Stimulated activated CD4-positive, alpha-beta T cell treated with anti-CD3 and anti-CD28 coated beads, Interleukin-4, amount 100 ng/mL, for 1 hour (primary cell): ENCODE results near the gene SEC63.
"Not testable (repeated sequence)": the region's sequence is repeated elsewhere in the genome, so short reads cannot be mapped to it uniquely, and the experiment has no call there.

Source experiments
- DNase-seq: peaks from one replicate; pipeline ENCODE4 v3.0.0-alpha.2; 2020

Gene SEC63, protein sequence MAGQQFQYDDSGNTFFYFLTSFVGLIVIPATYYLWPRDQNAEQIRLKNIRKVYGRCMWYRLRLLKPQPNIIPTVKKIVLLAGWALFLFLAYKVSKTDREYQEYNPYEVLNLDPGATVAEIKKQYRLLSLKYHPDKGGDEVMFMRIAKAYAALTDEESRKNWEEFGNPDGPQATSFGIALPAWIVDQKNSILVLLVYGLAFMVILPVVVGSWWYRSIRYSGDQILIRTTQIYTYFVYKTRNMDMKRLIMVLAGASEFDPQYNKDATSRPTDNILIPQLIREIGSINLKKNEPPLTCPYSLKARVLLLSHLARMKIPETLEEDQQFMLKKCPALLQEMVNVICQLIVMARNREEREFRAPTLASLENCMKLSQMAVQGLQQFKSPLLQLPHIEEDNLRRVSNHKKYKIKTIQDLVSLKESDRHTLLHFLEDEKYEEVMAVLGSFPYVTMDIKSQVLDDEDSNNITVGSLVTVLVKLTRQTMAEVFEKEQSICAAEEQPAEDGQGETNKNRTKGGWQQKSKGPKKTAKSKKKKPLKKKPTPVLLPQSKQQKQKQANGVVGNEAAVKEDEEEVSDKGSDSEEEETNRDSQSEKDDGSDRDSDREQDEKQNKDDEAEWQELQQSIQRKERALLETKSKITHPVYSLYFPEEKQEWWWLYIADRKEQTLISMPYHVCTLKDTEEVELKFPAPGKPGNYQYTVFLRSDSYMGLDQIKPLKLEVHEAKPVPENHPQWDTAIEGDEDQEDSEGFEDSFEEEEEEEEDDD

DNA sequence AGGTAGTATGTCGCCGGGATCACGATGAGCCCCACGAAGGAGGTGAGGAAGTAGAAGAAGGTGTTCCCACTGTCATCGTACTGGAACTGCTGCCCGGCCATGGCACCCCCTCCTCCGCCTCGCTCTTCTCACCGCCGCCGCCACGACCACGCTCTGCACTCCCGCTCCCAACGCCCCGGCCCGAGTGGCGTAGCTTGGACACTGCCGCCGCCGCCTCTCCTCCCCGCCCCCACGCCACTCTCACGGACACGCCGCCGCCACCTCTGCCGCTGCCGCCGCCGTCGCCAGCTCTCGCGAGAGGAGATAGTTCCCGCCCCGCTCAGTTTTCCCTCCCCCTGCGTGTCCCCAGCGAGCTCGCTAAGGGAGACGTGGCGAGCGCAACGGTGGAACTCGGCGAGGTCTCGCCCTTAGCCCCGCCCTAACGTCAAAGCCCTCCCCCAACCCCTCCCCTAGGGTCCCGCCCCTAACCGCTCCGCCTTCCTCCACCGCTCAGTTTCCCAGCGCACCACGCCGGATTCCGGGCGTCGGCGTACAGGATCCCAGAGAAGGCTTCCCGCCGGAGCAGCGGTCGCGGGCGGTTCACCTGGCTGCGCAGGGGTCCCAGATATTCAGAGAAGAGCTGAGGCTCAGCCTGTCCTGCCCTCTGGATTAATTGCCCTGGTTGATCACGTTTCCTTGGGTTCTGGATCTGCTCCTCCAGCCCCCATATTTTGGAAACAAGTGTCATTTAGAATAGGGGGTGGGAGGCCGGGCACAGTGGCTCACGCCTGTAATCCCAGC is at the start of gene SEC63:
Gene SEC63, minus strand, starts transcription at position 300 of the 780 bp plus-strand sequence. Its CDS starts 199 bp downstream, at position 101.
- peak; percentile 97 for DNase-seq

DNA sequence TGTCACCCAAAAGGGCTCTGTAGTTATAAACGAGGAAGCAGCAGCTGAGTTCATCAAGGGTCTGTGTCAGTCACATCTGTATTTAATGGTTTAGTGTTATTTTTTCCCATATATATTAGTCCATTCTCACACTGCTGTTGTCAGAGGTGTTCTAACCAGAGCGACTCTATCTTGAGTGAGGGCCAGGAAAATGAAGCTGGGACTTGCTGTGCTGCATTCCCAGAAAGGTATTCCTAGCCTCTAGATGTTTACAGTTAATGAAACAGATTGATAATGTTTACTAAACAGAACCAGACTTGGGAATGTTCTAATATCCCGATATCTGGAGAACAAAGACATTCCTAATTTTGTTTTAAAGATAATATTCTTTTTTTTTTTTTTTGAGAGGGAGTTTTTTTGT is 48.0 kb upstream of the SEC63 start:
- DNase-seq, result no peak

DNA sequence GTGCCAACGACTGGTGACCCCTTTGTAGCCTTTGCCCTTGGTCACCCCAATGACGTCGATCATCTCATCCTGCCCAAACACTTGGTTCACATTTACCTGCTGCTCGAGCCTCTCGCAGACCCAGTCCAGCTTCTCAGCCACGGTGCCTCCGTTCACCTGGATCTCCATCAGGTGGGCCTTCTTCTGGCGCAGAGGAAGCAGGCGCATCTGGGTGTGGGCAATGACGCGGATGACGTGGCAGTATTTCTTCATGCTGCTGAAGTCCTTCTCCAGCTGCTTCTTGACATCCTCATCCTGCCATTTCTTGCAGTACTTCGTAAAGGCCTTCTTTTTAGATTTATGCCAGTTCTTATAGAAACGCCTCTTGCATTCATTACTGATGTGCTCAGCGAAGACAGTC is 46.9 kb upstream of the SEC63 start:
- no peak for DNase-seq

DNA sequence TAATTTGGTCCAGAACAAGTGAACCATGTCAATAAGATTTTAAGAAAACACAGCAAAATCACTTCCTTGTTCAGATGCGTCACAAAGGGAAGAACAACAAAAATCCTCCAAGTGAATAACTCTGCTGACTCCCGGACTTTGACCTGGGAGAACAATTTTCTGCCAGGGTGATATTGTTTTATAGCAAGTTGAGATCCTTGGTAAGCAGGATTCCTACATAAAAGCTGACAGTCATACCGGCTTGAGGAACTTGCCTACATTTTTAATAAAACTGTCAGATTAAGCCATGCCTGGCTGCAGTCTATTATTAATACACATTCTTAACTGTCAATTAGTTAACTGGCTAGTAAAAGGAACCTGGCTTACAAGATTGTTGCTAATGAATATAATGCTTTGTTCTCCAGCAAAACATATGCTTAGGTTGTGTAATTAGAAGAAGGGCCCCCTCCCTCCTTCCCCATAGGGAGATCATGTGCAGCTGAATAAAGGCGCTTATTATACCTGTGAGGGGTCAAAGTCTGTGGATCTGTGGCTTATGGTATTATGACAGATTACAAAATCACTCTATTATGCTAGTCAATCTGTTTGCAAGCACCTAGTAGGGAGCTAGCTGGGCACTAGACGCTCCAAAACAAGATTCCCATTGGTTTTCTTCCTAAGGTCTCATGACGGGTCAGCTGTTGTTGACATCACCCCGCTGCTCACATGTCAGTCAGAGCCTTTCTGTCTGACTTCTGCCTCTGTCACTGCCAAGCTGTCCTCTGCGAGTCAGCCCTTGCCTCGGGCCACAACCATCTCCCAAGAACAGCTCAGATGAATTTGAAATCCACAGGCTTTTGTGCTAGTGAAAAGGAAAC is 44.6 kb upstream of the SEC63 start:
- no peak for DNase-seq

DNA sequence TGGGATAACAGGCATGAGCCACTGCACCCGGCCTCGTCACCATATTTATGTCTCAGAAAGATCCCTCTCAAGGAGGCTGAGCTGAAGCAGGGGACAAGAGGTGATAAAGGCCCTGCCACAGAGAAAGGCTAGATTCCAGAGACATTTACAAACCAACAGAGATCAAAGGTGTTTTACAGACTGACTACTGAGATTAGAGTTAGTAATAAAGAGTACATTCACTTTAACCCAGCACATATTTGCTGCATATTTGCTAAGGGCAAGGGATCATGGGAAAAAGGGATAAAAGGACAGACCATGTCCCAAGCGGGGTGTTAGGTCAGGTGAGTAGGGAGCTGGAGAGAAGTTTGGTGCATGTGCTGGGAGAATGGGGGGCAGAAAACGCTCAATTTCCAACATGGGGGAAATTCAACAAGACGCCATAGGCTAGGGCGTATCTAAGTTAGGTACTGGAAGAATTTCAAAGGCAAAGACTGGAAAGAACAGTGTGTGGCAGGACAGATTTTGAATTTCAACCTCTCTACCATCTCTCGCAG is 43.8 kb upstream of the SEC63 start:
- DNase-seq, result no peak

DNA sequence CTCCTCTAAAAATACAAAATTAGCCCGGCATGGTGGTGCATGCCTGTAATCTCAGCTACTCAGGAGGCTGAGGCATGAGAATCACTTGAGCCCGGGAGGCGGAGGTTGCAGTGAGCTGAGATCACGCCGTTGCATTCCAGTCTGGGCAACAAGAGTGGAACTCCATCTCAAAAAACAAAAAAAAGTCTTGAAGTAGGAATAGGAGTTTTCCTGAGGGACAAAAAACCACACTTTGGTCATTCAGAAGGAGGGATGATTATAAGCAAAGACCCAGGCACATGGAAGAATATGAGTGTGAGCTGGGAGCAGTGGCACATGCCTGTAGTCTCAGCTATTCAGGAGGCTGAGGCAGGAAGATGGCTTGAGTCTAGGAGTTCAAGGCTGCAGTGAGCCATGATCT is 42.3 kb upstream of the SEC63 start:
- not testable (repeated sequence) for DNase-seq

DNA sequence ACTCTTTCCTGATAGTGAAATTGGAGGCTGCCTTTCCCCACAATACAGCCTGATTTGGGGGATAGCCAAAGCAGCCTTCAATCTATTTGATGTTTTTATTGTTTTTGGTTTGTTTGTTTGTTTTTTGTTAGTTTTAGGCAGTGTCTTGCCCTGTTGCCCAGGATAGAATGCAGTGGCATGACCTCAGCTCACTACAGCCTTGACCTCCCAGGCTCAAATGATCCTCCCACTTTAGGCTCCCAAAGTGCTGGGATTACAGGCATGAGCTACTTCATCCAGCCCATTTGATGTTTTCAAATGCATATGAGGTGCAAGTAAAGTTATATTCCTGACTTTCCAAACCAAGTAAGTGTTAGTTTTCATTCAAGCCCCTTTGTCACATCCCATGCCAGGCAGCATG is 41.3 kb upstream of the SEC63 start:
- DNase-seq, result no peak

DNA sequence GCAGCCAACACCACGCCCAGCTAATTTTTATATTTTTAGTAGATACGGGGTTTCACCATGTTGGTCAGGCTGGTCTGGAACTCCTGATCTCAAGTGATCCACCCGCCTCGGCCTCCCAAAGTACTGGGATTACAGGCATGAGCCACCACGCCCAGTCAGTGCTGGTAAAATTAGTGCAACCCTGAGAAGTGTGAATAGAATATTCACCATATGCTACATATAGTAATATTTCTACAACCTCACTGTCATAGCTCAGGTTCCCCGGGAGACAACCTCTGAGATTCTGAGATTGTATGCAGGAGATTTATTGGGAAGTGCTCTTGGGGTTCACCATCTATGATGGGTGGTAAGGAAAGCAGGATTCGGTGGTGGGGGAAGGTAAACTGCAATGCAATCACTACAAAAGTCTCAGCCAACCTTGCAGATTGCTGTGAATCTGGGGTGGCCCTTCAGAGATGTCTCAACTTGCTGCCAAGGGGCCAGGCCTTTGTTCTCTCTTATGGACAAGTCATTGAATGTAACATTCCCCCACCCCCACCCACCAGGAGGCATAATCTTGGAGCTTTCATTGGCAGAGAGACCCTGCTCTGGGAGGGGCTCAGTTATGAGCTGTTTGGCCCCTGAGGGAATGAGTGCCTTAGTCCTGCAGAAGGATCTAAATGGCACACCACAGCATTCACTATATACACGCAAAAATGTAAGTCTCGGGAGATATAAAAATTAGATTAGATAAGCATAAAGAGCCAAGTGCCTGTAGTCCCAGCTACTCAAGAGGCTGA is 34.0 kb upstream of the SEC63 start:
- no peak for DNase-seq

DNA sequence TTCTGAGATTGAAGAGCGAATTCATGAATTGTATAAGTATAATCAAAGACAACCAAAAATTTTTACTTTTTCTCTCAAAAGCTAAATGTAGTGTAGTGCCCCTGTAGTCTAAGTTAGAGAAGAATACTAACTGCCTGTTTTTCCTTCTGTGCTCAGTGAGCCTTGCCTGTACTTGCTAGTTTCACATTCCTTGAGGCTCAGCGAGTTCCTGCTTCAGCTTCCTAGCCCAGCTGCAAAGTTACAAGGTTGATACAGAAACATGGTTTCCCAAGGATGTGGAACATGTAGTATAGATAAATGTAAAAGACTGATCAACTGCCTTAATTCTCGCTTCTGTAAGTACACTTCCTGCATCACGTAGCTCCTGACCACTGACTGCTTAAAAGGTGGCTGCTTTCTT is 33.1 kb upstream of the SEC63 start:
- DNase-seq, result no peak

DNA sequence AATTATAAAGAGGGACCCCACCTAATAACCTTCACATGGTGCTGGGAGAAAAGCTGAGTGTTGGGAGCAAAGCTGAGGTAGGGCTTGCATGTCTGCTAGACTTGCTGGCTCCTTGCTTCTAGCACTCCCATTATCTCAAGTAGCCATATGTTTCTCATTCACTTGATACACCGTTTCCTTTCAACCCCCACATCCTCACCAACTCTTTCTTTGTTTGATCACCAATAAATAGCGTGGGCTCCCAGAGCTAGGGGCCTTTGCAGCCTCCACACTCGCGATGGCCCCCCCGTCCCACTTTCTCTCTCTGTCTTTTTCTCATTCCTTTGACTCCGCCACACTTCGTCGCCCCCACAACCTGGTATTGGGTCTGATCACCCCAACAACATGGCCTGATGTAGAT is 32.6 kb upstream of the SEC63 start:
- DNase-seq, result not testable (repeated sequence)

DNA sequence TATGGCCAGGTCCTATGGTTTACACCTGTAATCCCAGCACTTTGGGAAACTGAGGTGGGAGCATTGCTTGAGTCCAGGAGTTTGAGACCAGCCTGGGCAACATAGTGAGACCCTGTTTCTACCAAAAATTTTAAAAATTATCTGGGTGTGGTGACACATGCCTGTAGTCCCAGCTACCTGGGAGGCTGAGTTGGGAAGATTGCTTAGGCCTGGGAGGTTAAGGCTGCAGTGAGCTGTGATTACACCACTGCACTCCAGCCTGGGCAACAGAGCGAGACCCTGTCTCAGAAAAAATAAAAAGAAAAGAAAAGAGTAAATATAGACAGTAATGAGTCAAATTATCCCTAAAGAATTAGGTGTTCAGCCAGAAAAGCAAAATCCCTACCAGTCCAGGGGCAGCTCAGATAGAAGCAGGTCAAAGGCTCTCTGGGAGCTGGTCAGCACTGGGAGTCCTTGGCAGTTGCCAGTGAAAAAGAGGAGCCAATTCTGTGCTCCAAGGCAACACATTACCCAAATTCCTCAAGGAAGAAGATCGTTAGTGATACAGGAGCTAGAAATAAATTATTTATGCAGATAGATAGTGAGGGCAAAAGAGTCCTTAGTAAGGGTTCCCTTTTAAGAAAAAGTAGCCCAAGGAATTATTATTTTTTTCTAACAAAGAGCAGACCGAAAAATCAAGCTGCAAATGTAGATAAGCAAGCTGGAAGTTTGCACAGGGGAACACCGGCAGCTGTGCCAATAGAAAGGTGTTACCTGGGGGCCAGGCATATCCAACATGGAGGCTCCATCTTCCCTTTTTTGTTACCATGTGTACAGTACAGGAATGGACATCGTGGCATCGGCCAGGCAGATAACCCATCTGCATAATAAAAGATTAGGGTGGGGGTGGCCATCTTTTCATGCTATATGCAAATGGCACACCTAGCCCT is 31.4 kb upstream of the SEC63 start:
- DNase-seq, result no peak

DNA sequence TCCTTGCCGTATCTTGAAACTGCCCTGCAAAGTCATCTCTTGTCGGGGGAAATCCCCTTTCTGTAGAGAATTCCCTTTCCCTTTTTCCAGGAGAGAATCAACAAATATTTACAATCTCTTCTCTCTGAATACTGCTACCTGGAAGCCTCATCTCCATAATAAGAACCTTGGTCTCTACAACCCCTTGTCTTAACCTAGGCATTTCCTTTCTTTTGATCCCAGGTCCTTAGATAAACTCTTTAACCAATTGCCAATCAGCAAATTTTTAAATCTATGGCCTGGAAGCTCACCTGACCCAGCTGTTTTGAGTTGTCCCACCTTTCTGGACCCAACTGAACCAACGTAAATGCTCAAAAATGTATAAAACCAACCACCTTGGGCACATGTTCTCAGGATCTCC is 30.6 kb upstream of the SEC63 start:
- no peak for DNase-seq

DNA sequence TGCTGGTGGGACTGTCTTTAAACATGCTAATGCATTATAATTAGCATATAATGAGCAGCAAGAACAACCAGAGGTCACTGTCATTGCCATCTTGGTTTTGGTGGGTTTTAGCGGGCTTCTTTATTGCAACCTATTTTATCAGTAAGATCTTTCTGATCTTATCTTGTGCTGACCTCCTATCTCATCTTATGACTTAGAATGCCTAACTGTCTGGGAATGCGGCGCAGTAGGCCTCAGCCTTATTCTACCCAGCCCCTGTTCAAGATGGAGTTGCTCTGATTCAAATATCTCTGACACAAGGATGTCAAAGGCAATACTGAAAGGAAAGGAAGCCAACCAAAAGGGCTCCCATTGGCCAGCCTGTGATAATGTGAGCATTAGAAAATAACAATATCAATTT is 29.8 kb upstream of the SEC63 start:
- no peak for DNase-seq

DNA sequence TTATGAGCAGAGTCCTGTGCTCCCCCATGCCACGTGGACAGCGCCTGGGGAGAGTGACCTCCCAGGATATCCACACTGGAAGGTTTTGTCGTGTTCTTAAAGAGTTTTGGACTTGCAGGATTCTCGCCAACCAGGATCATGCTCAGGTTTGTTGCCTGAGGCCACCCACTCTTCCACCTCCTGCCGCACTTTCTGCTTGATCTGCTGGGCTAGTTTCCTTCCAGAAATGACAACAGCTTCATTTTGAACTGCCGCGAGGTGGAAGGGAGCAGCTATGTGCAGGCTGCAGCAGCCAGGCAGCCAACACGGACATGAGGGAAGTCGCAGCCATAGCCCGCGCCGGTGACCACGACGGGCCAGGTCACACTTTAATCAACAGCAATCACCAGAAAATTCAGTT is 27.7 kb upstream of the SEC63 start:
- DNase-seq, result no peak

DNA sequence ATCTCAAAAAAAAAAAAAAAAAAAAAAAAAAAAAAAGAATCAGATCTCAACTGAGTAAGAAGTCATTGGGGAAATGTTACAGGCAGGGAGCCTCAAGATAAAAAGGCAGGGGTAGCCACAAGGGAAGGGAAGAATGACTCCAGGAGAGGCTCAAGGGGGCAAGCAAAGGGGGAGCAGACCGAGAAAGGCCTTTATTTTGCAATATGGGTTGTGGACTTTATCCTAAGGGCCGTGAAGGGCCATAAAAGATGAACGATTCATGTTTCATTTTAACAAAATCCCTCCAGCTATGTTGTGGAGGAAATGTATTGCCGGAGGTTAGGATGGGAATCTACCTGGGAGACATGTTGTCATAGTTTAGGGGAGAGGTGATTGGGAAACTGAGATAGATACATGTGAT is 25.8 kb upstream of the SEC63 start:
- DNase-seq, result no peak

DNA sequence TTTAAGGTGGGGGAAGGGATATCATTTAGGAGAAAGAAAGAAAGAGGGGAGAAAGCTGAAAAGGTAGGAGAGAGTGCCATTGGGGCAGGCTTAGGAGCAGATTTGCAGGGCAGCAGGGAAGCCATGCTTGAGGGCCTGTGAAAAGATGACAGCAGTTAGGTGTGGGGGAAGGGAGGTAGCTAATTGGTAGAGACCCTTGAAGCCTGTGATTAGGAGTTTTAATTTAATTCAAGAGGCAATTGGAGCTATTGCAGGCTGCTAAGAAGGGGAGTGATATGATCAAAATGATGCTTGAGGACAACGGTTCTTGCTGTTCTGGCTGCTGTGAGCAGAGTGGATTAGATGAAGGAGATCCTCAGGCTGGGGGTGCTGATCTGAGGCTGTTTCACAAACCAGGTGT is 24.5 kb upstream of the SEC63 start:
- DNase-seq, result no peak

DNA sequence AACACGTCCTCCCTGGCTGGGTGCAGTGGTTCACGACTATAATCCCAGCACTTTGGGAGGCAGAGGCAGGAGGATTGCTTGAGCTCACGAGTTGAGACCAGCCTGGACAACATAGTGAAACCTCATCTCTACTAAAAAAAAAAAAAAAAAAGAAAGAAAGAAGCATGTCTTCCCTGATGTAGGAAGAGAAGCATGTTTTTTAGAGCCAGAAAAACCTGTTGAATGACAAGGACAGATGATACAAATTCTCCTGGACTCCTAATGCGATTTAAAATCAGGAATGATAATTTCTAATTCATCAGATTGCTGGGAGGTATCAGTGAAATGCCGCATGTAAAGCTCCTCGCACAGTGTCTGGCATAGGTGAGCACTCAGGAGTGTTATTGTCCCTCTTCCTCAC is 23.7 kb upstream of the SEC63 start:
- DNase-seq, result no peak

DNA sequence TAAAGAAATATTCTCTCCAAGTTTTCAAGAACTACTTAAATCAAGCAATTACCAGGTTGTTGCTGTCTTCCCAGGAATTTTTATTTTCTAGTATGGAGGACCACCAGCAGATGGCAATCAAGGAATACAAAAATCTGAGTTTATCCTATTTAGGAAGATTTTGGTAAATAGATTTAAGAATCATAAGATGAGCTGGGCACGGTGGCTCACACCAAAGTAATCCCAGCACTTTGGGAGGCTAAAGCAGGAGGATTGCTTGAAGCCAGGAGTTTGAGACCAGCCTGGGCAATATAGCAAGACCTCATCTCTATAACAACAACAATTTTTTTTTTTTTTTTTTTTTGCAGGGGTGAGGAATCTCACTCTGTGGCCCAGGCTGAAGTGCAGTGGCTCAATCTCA is 19.3 kb upstream of the SEC63 start:
- DNase-seq, result no peak

DNA sequence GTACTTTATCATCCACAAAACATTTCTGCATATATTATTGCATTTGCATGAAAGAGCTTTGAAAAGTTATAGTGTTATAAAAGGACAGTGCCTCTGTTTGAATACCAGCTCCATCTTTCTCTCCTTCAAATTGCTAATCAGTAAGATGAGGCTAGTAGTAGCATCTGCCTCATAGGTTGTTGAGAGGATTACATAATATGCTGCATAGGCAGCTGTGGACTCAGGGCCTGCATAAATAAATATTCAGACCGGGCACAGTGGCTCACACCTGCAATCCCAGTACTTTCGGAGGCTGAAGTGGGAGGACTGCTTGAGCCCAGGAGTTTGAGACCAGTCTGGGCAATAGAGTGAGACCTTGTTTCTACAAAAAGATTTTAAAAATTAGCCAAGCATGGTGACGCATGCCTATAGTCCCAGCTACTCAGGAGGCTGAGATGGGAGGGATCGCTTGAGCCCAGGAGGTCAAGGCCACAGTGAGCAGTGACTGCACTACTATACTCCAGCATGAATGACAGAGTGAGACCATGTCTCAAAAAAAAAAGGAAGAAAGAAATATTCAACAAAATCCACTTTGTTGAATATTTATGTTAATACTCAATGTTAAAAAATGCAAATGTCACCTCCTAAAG is 18.3 kb upstream of the SEC63 start:
- DNase-seq, result no peak

DNA sequence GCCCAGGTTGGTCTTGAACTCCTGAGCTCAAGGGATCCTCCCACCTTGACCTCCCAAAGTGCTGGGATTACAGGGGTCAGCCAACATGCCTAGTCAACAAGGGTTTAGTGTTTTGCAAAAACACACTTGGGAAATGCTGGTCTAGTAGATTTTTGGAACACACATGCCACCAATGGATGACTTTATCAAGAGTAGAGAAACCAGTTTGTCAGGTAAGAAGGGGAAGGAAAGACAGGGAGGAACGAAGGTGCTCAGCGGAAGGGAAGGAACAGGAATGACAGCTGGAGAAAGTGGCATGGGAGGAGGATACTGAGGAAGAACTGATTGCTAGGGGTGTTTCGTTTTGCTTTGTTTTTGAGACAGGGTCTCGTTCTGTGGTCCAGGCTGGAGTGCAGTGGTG is 15.6 kb upstream of the SEC63 start:
- no peak for DNase-seq
